Measurements from ENCODE around the gene TRIM60. TPM values are rescaled to one million over a fixed set of nuclear protein-coding genes. Genes with fewer than 3 reads are reported as not detected.

The TRIM60 gene
- total RNA-seq, 1 experiment from 2014 or later: not detected

DNA sequence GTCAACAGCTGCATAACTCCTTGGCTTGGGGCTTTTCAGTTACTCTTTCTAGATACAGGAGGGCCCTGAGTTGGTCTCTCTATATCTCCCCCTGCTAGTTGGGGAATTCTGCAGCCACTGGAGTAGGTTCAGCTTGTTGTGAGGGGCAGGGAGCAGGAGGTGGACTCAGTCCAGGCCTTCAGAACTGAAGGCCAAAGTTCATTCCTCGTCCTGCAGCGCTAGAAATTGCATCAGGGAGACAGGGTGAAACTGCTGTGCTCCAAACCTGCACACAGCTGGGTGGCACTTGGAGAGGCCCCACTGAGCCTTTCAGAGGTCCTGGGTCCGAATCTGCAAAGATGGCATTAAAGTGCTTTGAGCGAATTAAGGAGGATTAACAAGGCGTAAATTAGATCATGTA is 24.9 kb upstream of the TRIM60 start:
- no peaks in the 10 kb centered on the region for H3K27me3 Mint-ChIP-seq (ENCODE audit: insufficient read depth, unreplicated experiment)
- H3K36me3 Mint-ChIP-seq (ENCODE audit: insufficient read depth, unreplicated experiment): no peaks in the 10 kb centered on the region
- H3K4me3 Mint-ChIP-seq (ENCODE audit: unreplicated experiment): no peak overlapping the region
- H3K9me3 Mint-ChIP-seq (ENCODE audit: unreplicated experiment): no peaks in the 10 kb centered on the region
- H3K27ac Mint-ChIP-seq (ENCODE audit: low read depth, unreplicated experiment): no peak overlapping the region
- no peaks in the 10 kb centered on the region for H3K4me1 Mint-ChIP-seq (ENCODE audit: insufficient read depth, unreplicated experiment)
- TF ChIP-seq, protein P1, sequence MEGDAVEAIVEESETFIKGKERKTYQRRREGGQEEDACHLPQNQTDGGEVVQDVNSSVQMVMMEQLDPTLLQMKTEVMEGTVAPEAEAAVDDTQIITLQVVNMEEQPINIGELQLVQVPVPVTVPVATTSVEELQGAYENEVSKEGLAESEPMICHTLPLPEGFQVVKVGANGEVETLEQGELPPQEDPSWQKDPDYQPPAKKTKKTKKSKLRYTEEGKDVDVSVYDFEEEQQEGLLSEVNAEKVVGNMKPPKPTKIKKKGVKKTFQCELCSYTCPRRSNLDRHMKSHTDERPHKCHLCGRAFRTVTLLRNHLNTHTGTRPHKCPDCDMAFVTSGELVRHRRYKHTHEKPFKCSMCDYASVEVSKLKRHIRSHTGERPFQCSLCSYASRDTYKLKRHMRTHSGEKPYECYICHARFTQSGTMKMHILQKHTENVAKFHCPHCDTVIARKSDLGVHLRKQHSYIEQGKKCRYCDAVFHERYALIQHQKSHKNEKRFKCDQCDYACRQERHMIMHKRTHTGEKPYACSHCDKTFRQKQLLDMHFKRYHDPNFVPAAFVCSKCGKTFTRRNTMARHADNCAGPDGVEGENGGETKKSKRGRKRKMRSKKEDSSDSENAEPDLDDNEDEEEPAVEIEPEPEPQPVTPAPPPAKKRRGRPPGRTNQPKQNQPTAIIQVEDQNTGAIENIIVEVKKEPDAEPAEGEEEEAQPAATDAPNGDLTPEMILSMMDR (IDR thresholded peaks at IDR 0.05; ENCODE audit: unreplicated experiment): no peak
- ChIA-PET POLR2A (interaction anchor here (0.6 kb wide), 1 partner anchor 241 kb away, joined by 4 read pairs; no protein-coding TSS in a partner anchor), CTCF (interaction anchor here (0.6 to 2.5 kb wide), 2 partner anchors 227 to 239 kb away, joined by 3 to 10 read pairs; no protein-coding TSS in a partner anchor)
- intact Hi-C loops (cut with micrococcal nuclease): no loop called here
- no peak for DNase-seq (ENCODE audit: unreplicated experiment)
- no TSS peak for BruUV-seq (replicated peaks)

DNA sequence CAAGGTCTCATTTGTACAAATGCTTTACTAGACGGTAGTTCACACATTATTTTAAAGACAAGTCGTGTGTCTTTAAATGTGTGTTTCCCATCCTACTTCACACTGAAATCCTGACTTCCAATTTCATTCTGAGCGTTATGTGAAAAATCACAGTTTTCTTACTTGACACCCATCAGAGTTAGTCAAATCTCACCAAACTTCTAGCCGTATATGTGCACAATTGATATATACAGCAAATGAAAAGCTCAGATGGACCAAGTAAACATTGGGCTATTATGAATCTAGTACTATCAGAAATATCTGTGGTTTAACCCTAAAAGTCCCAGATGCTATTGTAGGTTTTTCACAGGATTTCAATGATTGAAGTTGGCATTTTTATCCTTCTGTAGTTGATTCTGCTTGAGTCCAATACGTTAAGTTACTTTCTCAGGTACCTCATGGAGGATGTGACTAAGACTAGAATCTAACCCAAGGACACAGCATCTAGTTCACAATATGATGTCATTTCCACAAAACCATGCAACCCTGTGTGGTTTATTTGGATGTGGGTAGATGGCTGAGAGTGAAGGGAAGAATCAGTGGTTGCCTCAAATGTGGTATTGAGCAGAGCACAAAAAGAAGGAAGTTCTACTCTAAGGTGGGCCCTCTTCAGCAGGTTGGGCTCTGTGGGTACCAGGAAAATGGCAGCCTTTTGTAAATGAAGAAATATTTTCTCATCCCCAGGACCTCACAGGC is 22.1 kb upstream of the TRIM60 start:
- POLR2A ChIA-PET: interaction anchor here (0.6 kb wide), 1 partner anchor 143 kb away, joined by 3 read pairs; no protein-coding TSS in a partner anchor
- no peaks in the 10 kb centered on the region for H3K9me3 Mint-ChIP-seq (ENCODE audit: unreplicated experiment)
- intact Hi-C loops (cut with micrococcal nuclease): no loop called here
- no peaks in the 10 kb centered on the region for H3K36me3 Mint-ChIP-seq (ENCODE audit: insufficient read depth, unreplicated experiment)
- no peaks in the 10 kb centered on the region for H3K27me3 Mint-ChIP-seq (ENCODE audit: insufficient read depth, unreplicated experiment)
- TF ChIP-seq, protein P1 (IDR thresholded peaks at IDR 0.05; ENCODE audit: unreplicated experiment): no peak
- BruUV-seq (replicated peaks): no TSS peak
- no peak for DNase-seq (ENCODE audit: unreplicated experiment)
- no peak overlapping the region for H3K4me3 Mint-ChIP-seq (ENCODE audit: unreplicated experiment)
- CTCF ChIA-PET: interaction anchor here (0.6 to 2.2 kb wide), 5 partner anchors 9 to 1867 kb away, joined by 3 to 6 read pairs (median 3); no protein-coding TSS in a partner anchor
- no peaks in the 10 kb centered on the region for H3K4me1 Mint-ChIP-seq (ENCODE audit: insufficient read depth, unreplicated experiment)
- no peak overlapping the region for H3K27ac Mint-ChIP-seq (ENCODE audit: low read depth, unreplicated experiment)

- CTCF ChIA-PET: interaction anchor here (0.5 to 2.2 kb wide), 4 partner anchors 14 to 242 kb away, joined by 3 to 6 read pairs (median 4); no protein-coding TSS in a partner anchor
- no peak for DNase-seq (ENCODE audit: unreplicated experiment)
- H3K27ac Mint-ChIP-seq (ENCODE audit: low read depth, unreplicated experiment): no peak overlapping the region
- no TSS peak for BruUV-seq (replicated peaks)
- H3K4me1 Mint-ChIP-seq (ENCODE audit: insufficient read depth, unreplicated experiment): no peaks in the 10 kb centered on the region
- POLR2A ChIA-PET: no interaction called here
- TF ChIP-seq, protein P1 (IDR thresholded peaks at IDR 0.05; ENCODE audit: unreplicated experiment): no peak
- no peaks in the 10 kb centered on the region for H3K9me3 Mint-ChIP-seq (ENCODE audit: unreplicated experiment)
- intact Hi-C loops (cut with micrococcal nuclease): no loop called here
- H3K27me3 Mint-ChIP-seq (ENCODE audit: insufficient read depth, unreplicated experiment): no peaks in the 10 kb centered on the region
- H3K4me3 Mint-ChIP-seq (ENCODE audit: unreplicated experiment): no peak overlapping the region
- H3K36me3 Mint-ChIP-seq (ENCODE audit: insufficient read depth, unreplicated experiment): no peaks in the 10 kb centered on the region
Measured at GRCh38 chr4:165010487-165010886, 21.3 kb upstream of the TRIM60 start.

DNA sequence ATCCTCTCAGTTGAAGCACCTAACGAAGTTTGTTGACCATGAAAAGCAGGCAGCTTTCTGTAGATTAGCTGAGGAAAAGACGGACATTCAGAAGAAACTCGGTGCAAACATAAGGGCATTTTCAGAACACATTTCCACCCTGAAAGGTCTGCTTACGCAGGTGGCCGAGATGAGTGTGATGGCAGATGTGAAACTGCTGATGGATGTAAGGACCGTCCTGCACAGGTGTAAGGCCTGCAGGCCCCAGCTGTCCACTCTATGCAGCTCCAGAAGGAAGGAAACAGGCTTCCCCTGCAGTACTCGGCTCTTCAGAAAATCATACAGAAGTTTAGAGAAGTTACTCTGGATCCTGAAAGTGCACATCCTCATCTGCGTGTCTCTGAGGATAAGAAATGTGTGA is 20.8 kb upstream of the TRIM60 start:
- no TSS peak for BruUV-seq (replicated peaks)
- TF ChIP-seq, protein P1 (IDR thresholded peaks at IDR 0.05; ENCODE audit: unreplicated experiment): no peak
- no peak for DNase-seq (ENCODE audit: unreplicated experiment)
- H3K27ac Mint-ChIP-seq (ENCODE audit: low read depth, unreplicated experiment): no peak overlapping the region
- H3K27me3 Mint-ChIP-seq (ENCODE audit: insufficient read depth, unreplicated experiment): no peaks in the 10 kb centered on the region
- intact Hi-C loops (cut with micrococcal nuclease): no loop called here
- no peaks in the 10 kb centered on the region for H3K4me1 Mint-ChIP-seq (ENCODE audit: insufficient read depth, unreplicated experiment)
- H3K36me3 Mint-ChIP-seq (ENCODE audit: insufficient read depth, unreplicated experiment): no peaks in the 10 kb centered on the region
- CTCF ChIA-PET: interaction anchor here (0.5 to 2.2 kb wide), 3 partner anchors 14 to 243 kb away, joined by 3 to 6 read pairs (median 5); no protein-coding TSS in a partner anchor
- no peak overlapping the region for H3K4me3 Mint-ChIP-seq (ENCODE audit: unreplicated experiment)
- POLR2A ChIA-PET: no interaction called here
- H3K9me3 Mint-ChIP-seq (ENCODE audit: unreplicated experiment): no peaks in the 10 kb centered on the region
